Gastroesophageal sphincter (tissue), 3 donors: ENCODE results near the gene ADAD2.

Experiments used
- CTCF ChIP-seq, 4 experiments: fragments of 200-600 bp in 2 of 4; fragments of 450-650 bp in 2 of 4; sonication (generic) in 1 of 4; IDR thresholded peaks; one replicate each; pipeline ENCODE4 v1.5.1; 2017 to 2019; ENCODE audit warnings: antibody characterized with exemption in 4 of 4, mild to moderate bottlenecking in 2 of 4, moderate library complexity in 2 of 4
- POLR2A ChIP-seq, 2 donors: fragments of 450-650 bp; IDR thresholded peaks; one replicate each; pipeline ENCODE4 v1.6.1; 2017; ENCODE audit warnings: antibody characterized with exemption in 2 of 2, mild to moderate bottlenecking in 2 of 2, moderate library complexity in 1 of 2

GRCh38 chr16:84161037-84161436 is 29.9 kb upstream of the ADAD2 start:
- no peak for TF ChIP-seq CTCF (IDR thresholded peaks at IDR 0.05)
- no peak for TF ChIP-seq POLR2A (IDR thresholded peaks at IDR 0.05)
